Mesendoderm (in vitro differentiated cells): ENCODE measurements around the gene SLCO2B1.
A peak's percentile ranks its signal among the peaks of the same experiment; 100 is the strongest.

Experiments
- DNase-seq: peaks from one replicate; pipeline ENCODE4 v3.0.0; 2013
- H2AK5ac ChIP-seq: 2 replicates; pipeline ENCODE4 v1.6.1; 2013; ENCODE audit warnings: low read length, inconsistent platforms
- H2BK120ac ChIP-seq: 2 replicates; pipeline ENCODE4 v1.6.1; 2013; ENCODE audit warnings: low read depth, mild to moderate bottlenecking, low read length, moderate library complexity, mixed read lengths
- H2BK15ac ChIP-seq: replicated peaks from 2 replicates; pipeline ENCODE4 v1.6.1; 2013; ENCODE audit warnings: low read depth, mild to moderate bottlenecking, moderate library complexity
- H2BK5ac ChIP-seq: 2 replicates; pipeline ENCODE4 v1.6.1; 2013; ENCODE audit warnings: low read length, inconsistent platforms
- H3K18ac ChIP-seq: 2 replicates; pipeline ENCODE4 v1.6.1; 2013; ENCODE audit warnings: mild to moderate bottlenecking, low read length, mixed read lengths
- H3K23ac ChIP-seq: one replicate; pipeline ENCODE4 v1.6.1; 2013; ENCODE audit warnings: low read length
- H3K27ac ChIP-seq: 2 replicates; pipeline ENCODE4 v1.5.1; 2013; ENCODE audit warnings: low read depth, mild to moderate bottlenecking, inconsistent platforms, low read length, moderate library complexity
- H3K27me3 ChIP-seq: 2 replicates; pipeline ENCODE4 v1.6.1; 2013; ENCODE audit warnings: low read length, control low read depth, mild to moderate bottlenecking, inconsistent platforms; ENCODE audit not compliant: insufficient read depth, poor library complexity
- H3K36me3 ChIP-seq: 2 replicates; pipeline ENCODE4 v1.6.1; 2013; ENCODE audit warnings: low read length, inconsistent platforms; ENCODE audit not compliant: control insufficient read depth, insufficient read depth
- H3K4ac ChIP-seq: one replicate; pipeline ENCODE4 v1.6.1; 2013; ENCODE audit warnings: low read depth, mild to moderate bottlenecking, low read length, moderate library complexity
- H3K4me1 ChIP-seq: 2 replicates; pipeline ENCODE4 v1.6.1; 2013; ENCODE audit warnings: low read depth, low read length, inconsistent platforms; ENCODE audit not compliant: control insufficient read depth
- H3K4me2 ChIP-seq: 2 replicates; pipeline ENCODE4 v1.6.1; 2013; ENCODE audit warnings: low read length
- H3K4me3 ChIP-seq: 2 replicates; pipeline ENCODE4 v1.5.1; 2013; ENCODE audit warnings: mild to moderate bottlenecking, low read length
- H3K56ac ChIP-seq: one replicate; pipeline ENCODE4 v1.6.1; 2013; ENCODE audit warnings: low read length
- H3K79me1 ChIP-seq: 2 replicates; pipeline ENCODE4 v1.6.1; 2013; ENCODE audit warnings: low read length, inconsistent platforms
- H3K79me2 ChIP-seq: 2 replicates; pipeline ENCODE4 v1.6.1; 2013; ENCODE audit warnings: mild to moderate bottlenecking, low read length; ENCODE audit not compliant: control insufficient read depth, insufficient read depth
- H3K9ac ChIP-seq: 2 replicates; pipeline ENCODE4 v1.6.1; 2013; ENCODE audit warnings: low read length, inconsistent platforms
- H4K5ac ChIP-seq: one replicate; pipeline ENCODE4 v1.6.1; 2013; ENCODE audit warnings: low read length
- H4K8ac ChIP-seq: one replicate; pipeline ENCODE4 v1.6.1; 2013; ENCODE audit warnings: low read depth, mild to moderate bottlenecking, control low read depth, low read length, moderate library complexity
- WGBS: extraction: QIAGEN DNeasy Blood & Tissue Kit; methylation state at CpG from one replicate; pipeline ENCODE4 v1.1.7; 2013; ENCODE audit warnings: low lambda C conversion rate, missing lambda C conversion rate; ENCODE audit not compliant: insufficient coverage; ENCODE audit errors: extremely low coverage; 5-methylcytosine and 5-hydroxymethylcytosine counted together

The SLCO2B1 gene

GRCh38 chr11:75166791-75167190, 15.9 kb downstream of the SLCO2B1 start:
- Histone ChIP-seq H3K79me2 (no peaks in the 10 kb centered on the region), H3K18ac (no peak overlapping the region), H3K4me3 (no peak overlapping the region), H3K4me2 (no peak overlapping the region), H4K8ac (no peak overlapping the region), H3K27me3 (no peaks in the 10 kb centered on the region), H3K4ac (no peak overlapping the region), H4K5ac (no peak overlapping the region), H3K4me1 (no peaks in the 10 kb centered on the region), H2BK15ac (no peak overlapping the region), H3K23ac (no peak overlapping the region), H3K27ac (no peak overlapping the region), H2BK120ac (no peak overlapping the region), H3K79me1 (no peaks in the 10 kb centered on the region), H2BK5ac (no peak overlapping the region), H3K9ac (no peak overlapping the region), H3K56ac (no peak overlapping the region), H2AK5ac (no peak overlapping the region), H3K36me3 (no peaks in the 10 kb centered on the region)
- WGBS = no CpG with 5 or more reads among the region's 3 CpGs
- DNase-seq = no peak

GRCh38 chr11:75167617-75168016, 16.7 kb downstream of the SLCO2B1 start:
- no peak overlapping the region for H3K4ac ChIP-seq
- H3K9ac ChIP-seq = no peak overlapping the region
- H3K56ac ChIP-seq = peak overlapping the region; percentile 25
- no peak overlapping the region for H3K23ac ChIP-seq
- H2BK120ac ChIP-seq = no peak overlapping the region
- WGBS = no CpG with 5 or more reads among the region's 3 CpGs
- H3K4me2 ChIP-seq = no peak overlapping the region
- no peak overlapping the region for H3K27ac ChIP-seq
- H2BK5ac ChIP-seq = no peak overlapping the region
- no peaks in the 10 kb centered on the region for H3K27me3 ChIP-seq
- no peak overlapping the region for H2BK15ac ChIP-seq
- no peaks in the 10 kb centered on the region for H3K79me2 ChIP-seq
- no peak overlapping the region for H3K18ac ChIP-seq
- DNase-seq = no peak
- no peaks in the 10 kb centered on the region for H3K79me1 ChIP-seq
- no peak overlapping the region for H4K5ac ChIP-seq
- no peaks in the 10 kb centered on the region for H3K36me3 ChIP-seq
- H3K4me1 ChIP-seq = no peaks in the 10 kb centered on the region
- H3K4me3 ChIP-seq = no peak overlapping the region
- H4K8ac ChIP-seq = no peak overlapping the region
- H2AK5ac ChIP-seq = no peak overlapping the region

GRCh38 chr11:75169101-75169885, 18.4 kb downstream of the SLCO2B1 start:
- no peaks in the 10 kb centered on the region for H3K27me3 ChIP-seq
- H3K4ac ChIP-seq = no peak overlapping the region
- no peak overlapping the region for H3K4me3 ChIP-seq
- no peak overlapping the region for H2BK15ac ChIP-seq
- no peak overlapping the region for H3K27ac ChIP-seq
- no CpG with 5 or more reads among the region's 13 CpGs for whole genome bisulfite sequencing
- no peak overlapping the region for H2BK120ac ChIP-seq
- H3K56ac ChIP-seq = no peak overlapping the region
- no peaks in the 10 kb centered on the region for H3K36me3 ChIP-seq
- H3K4me2 ChIP-seq = no peak overlapping the region
- no peak overlapping the region for H4K8ac ChIP-seq
- DNase-seq = no peak
- H2BK5ac ChIP-seq = no peak overlapping the region
- H3K79me1 ChIP-seq = no peaks in the 10 kb centered on the region
- H4K5ac ChIP-seq = no peak overlapping the region
- H3K18ac ChIP-seq = no peak overlapping the region
- no peak overlapping the region for H2AK5ac ChIP-seq
- H3K23ac ChIP-seq = no peak overlapping the region
- no peaks in the 10 kb centered on the region for H3K4me1 ChIP-seq
- no peak overlapping the region for H3K9ac ChIP-seq
- no peaks in the 10 kb centered on the region for H3K79me2 ChIP-seq

- Histone ChIP-seq H2BK15ac (no peak overlapping the region), H3K18ac (no peak overlapping the region), H3K23ac (no peak overlapping the region), H3K36me3 (no peaks in the 10 kb centered on the region), H3K27me3 (no peaks in the 10 kb centered on the region), H3K4me3 (no peak overlapping the region), H2BK120ac (no peak overlapping the region), H2AK5ac (no peak overlapping the region), H3K4ac (no peak overlapping the region), H3K56ac (no peak overlapping the region), H3K79me1 (no peaks in the 10 kb centered on the region), H2BK5ac (no peak overlapping the region), H3K4me2 (no peak overlapping the region), H4K8ac (no peak overlapping the region), H4K5ac (no peak overlapping the region), H3K9ac (no peak overlapping the region), H3K79me2 (no peaks in the 10 kb centered on the region), H3K27ac (no peak overlapping the region), H3K4me1 (no peaks in the 10 kb centered on the region)
- WGBS = no CpG with 5 or more reads among the region's 18 CpGs
- DNase-seq = peak; percentile 23
Measured at GRCh38 chr11:75170516-75171201, 19.8 kb downstream of the SLCO2B1 start.

- H3K27me3 ChIP-seq = no peaks in the 10 kb centered on the region
- H2BK15ac ChIP-seq = no peak overlapping the region
- H3K36me3 ChIP-seq = no peaks in the 10 kb centered on the region
- H3K79me1 ChIP-seq = no peaks in the 10 kb centered on the region
- no peak overlapping the region for H3K4ac ChIP-seq
- no peak overlapping the region for H3K56ac ChIP-seq
- no peaks in the 10 kb centered on the region for H3K79me2 ChIP-seq
- no peak overlapping the region for H3K9ac ChIP-seq
- no peak overlapping the region for H4K5ac ChIP-seq
- H3K23ac ChIP-seq = no peak overlapping the region
- no peak overlapping the region for H3K18ac ChIP-seq
- H3K4me2 ChIP-seq = no peak overlapping the region
- no peak overlapping the region for H2BK5ac ChIP-seq
- no peak for DNase-seq
- no CpG with 5 or more reads among the region's 7 CpGs for WGBS
- H4K8ac ChIP-seq = no peak overlapping the region
- no peak overlapping the region for H3K4me3 ChIP-seq
- H2BK120ac ChIP-seq = no peak overlapping the region
- H3K27ac ChIP-seq = no peak overlapping the region
- no peak overlapping the region for H2AK5ac ChIP-seq
- no peaks in the 10 kb centered on the region for H3K4me1 ChIP-seq
Measured at GRCh38 chr11:75173336-75173735, 22.4 kb downstream of the SLCO2B1 start.
